Astrocyte (in vitro differentiated cells and primary cell): Measurements from ENCODE around the gene TARS3. TPM values are rescaled to one million over a fixed set of nuclear protein-coding genes. Genes with fewer than 3 reads are reported as not detected.

Experiments
- DNase-seq: peaks from one replicate; pipeline ENCODE4 v3.0.0-alpha.2; 2010; ENCODE audit warnings: low read depth
- FAIRE-seq: peaks from 2 replicates; lab custom pipeline; 2011; peaks lifted over from hg19 to GRCh38; lab: Jason Lieb, UNC
- H2AFZ ChIP-seq: 2 replicates; pipeline ENCODE4 v1.6.0; 2012; ENCODE audit warnings: low read depth, low read length, inconsistent platforms
- H3K27ac ChIP-seq: 2 replicates; pipeline ENCODE4 v1.5.1; 2011; ENCODE audit warnings: low read depth, low read length, inconsistent platforms
- H3K27me3 ChIP-seq: 2 replicates; pipeline ENCODE4 v1.6.0; 2011; ENCODE audit warnings: low read length, inconsistent platforms; ENCODE audit not compliant: insufficient read depth
- H3K36me3 ChIP-seq: 2 replicates; pipeline ENCODE4 v1.5.1; 2011; ENCODE audit warnings: low read length, inconsistent platforms; ENCODE audit not compliant: insufficient read depth
- H3K4me1 ChIP-seq: 2 replicates; pipeline ENCODE4 v1.5.1; 2011; ENCODE audit warnings: low read length, inconsistent platforms; ENCODE audit not compliant: insufficient read depth
- H3K4me2 ChIP-seq: 2 replicates; pipeline ENCODE4 v1.6.0; 2012; ENCODE audit warnings: low read length, inconsistent platforms
- H3K4me3 ChIP-seq: 2 replicates; pipeline ENCODE4 v1.5.1; 2011; ENCODE audit warnings: low read depth, mild to moderate bottlenecking, low read length, inconsistent platforms; ENCODE audit not compliant: insufficient read depth
- H3K79me2 ChIP-seq: 2 replicates; pipeline ENCODE4 v1.6.0; 2012; ENCODE audit warnings: mild to moderate bottlenecking, low read length, inconsistent platforms; ENCODE audit not compliant: insufficient read depth
- H3K9ac ChIP-seq: 2 replicates; pipeline ENCODE4 v1.6.0; 2012; ENCODE audit warnings: mild to moderate bottlenecking, low read length, inconsistent platforms
- H3K9me3 ChIP-seq: 2 replicates; pipeline ENCODE4 v1.5.1; 2012; ENCODE audit warnings: low read depth, mild to moderate bottlenecking, low read length, inconsistent platforms; ENCODE audit not compliant: insufficient read depth
- H4K20me1 ChIP-seq: 2 replicates; pipeline ENCODE4 v1.6.0; 2012; ENCODE audit warnings: low read length, inconsistent platforms; ENCODE audit not compliant: insufficient read depth
- H3K27ac Mint-ChIP-seq: one replicate; pipeline ENCODE4 v1.8.0; 2021; ENCODE audit warnings: mild to moderate bottlenecking, mixed read lengths; ENCODE audit not compliant: unreplicated experiment
- H3K27me3 Mint-ChIP-seq: one replicate; pipeline ENCODE4 v1.8.0; 2021; ENCODE audit warnings: low read depth, mixed read lengths; ENCODE audit not compliant: unreplicated experiment
- H3K36me3 Mint-ChIP-seq: one replicate; pipeline ENCODE4 v1.8.0; 2021; ENCODE audit warnings: low read depth, mixed read lengths; ENCODE audit not compliant: unreplicated experiment
- H3K4me1 Mint-ChIP-seq: one replicate; pipeline ENCODE4 v1.8.0; 2021; ENCODE audit warnings: low read depth, mixed read lengths; ENCODE audit not compliant: unreplicated experiment
- H3K4me3 Mint-ChIP-seq: one replicate; pipeline ENCODE4 v1.8.0; 2021; ENCODE audit warnings: mild to moderate bottlenecking, moderate library complexity, mixed read lengths; ENCODE audit not compliant: unreplicated experiment
- H3K9me3 Mint-ChIP-seq: one replicate; pipeline ENCODE4 v1.8.0; 2021; ENCODE audit warnings: mild to moderate bottlenecking, mixed read lengths; ENCODE audit not compliant: unreplicated experiment
- CTCF ChIP-seq: IDR thresholded peaks from 2 replicates; pipeline ENCODE4 v1.5.1; 2011; ENCODE audit warnings: low read depth, mild to moderate bottlenecking, inconsistent platforms, low read length, moderate library complexity; ENCODE audit not compliant: insufficient read depth
- EZH2 ChIP-seq: IDR thresholded peaks from 2 replicates; pipeline ENCODE4 v1.6.1; 2012; ENCODE audit warnings: mild to moderate bottlenecking, low read length, inconsistent platforms; ENCODE audit not compliant: insufficient read depth
- total RNA-seq: library from RNA; stranded (reverse); gene quantifications from 2 replicates; pipeline ENCODE4 v1.2.1, GENCODE V29; 2021

TARS3 gene
- total RNA-seq, 1 donor from 2014 or later = 15.7 TPM

- peak overlapping the region; percentile 91 for H3K27ac Mint-ChIP-seq
- H3K4me3 ChIP-seq = no peak overlapping the region
- H3K27ac ChIP-seq = peak overlapping the region; percentile 61
- H3K4me1 Mint-ChIP-seq = peaks cover 26% of the 10 kb centered on the region
- H3K4me2 ChIP-seq = peak overlapping the region; percentile 31
- no peaks in the 10 kb centered on the region for H3K79me2 ChIP-seq
- peaks cover 8% of the 10 kb centered on the region for H3K36me3 ChIP-seq
- FAIRE-seq = peak; percentile 97
- H3K36me3 Mint-ChIP-seq = peaks cover 5% of the 10 kb centered on the region
- no peaks in the 10 kb centered on the region for H3K27me3 Mint-ChIP-seq
- no peaks in the 10 kb centered on the region for H3K27me3 ChIP-seq
- no peaks in the 10 kb centered on the region for H4K20me1 ChIP-seq
- H3K4me3 Mint-ChIP-seq = no peak overlapping the region
- peak; percentile 85 for DNase-seq
- H3K4me1 ChIP-seq = peaks cover 3% of the 10 kb centered on the region
- H3K9me3 ChIP-seq = no peaks in the 10 kb centered on the region
- no peak overlapping the region for H3K9ac ChIP-seq
- no peak overlapping the region for H2AFZ ChIP-seq
- no peaks in the 10 kb centered on the region for H3K9me3 Mint-ChIP-seq
- no peak for TF ChIP-seq EZH2
Observed at GRCh38 chr15:101684384-101684783, 39.9 kb downstream of the TARS3 start.

- Mint-ChIP-seq H3K9me3 (peaks cover 2% of the 10 kb centered on the region), H3K4me1 (peaks cover 36% of the 10 kb centered on the region), H3K36me3 (peaks cover 7% of the 10 kb centered on the region), H3K27me3 (no peaks in the 10 kb centered on the region), H3K27ac (no peak overlapping the region), H3K4me3 (no peak overlapping the region)
- H3K4me2 ChIP-seq = no peak overlapping the region
- H3K27ac ChIP-seq = no peak overlapping the region
- H3K27me3 ChIP-seq = no peaks in the 10 kb centered on the region
- TF ChIP-seq CTCF (no peak), EZH2 (no peak)
- peaks cover 5% of the 10 kb centered on the region for H3K36me3 ChIP-seq
- H4K20me1 ChIP-seq = no peaks in the 10 kb centered on the region
- peaks cover 17% of the 10 kb centered on the region for H3K4me1 ChIP-seq
- no peak overlapping the region for H3K9ac ChIP-seq
- no peak overlapping the region for H3K4me3 ChIP-seq
- FAIRE-seq = no peak
- DNase-seq = no peak
- no peaks in the 10 kb centered on the region for H3K79me2 ChIP-seq
- H3K9me3 ChIP-seq = no peaks in the 10 kb centered on the region
- H2AFZ ChIP-seq = no peak overlapping the region
Observed at GRCh38 chr15:101679806-101680205, 44.5 kb downstream of the TARS3 start.

GRCh38 chr15:101676921-101677329 lies 47.3 kb downstream of the TARS3 start:
- H3K27me3 Mint-ChIP-seq = no peaks in the 10 kb centered on the region
- no peak overlapping the region for H3K4me3 ChIP-seq
- no peak overlapping the region for H3K27ac ChIP-seq
- H3K27ac Mint-ChIP-seq = peak overlapping the region; percentile 100
- H4K20me1 ChIP-seq = no peaks in the 10 kb centered on the region
- no peaks in the 10 kb centered on the region for H3K36me3 ChIP-seq
- H3K4me3 Mint-ChIP-seq = peak overlapping the region; percentile 58
- DNase-seq (no peak), FAIRE-seq (no peak)
- no peak overlapping the region for H3K4me2 ChIP-seq
- peaks cover 16% of the 10 kb centered on the region for H3K4me1 ChIP-seq
- H3K27me3 ChIP-seq = no peaks in the 10 kb centered on the region
- peaks cover 19% of the 10 kb centered on the region for H3K36me3 Mint-ChIP-seq
- no peaks in the 10 kb centered on the region for H3K9me3 ChIP-seq
- TF ChIP-seq CTCF = no peak
- no peak for TF ChIP-seq EZH2
- H3K9ac ChIP-seq = no peak overlapping the region
- no peaks in the 10 kb centered on the region for H3K79me2 ChIP-seq
- H3K9me3 Mint-ChIP-seq = peaks cover 2% of the 10 kb centered on the region
- H3K4me1 Mint-ChIP-seq = peaks cover 23% of the 10 kb centered on the region
- no peak overlapping the region for H2AFZ ChIP-seq
